HG02981 (cell line): Measurements from ENCODE around the gene CHMP4B.

Source experiments
- ATAC-seq: cut with Tn5 transposase; IDR thresholded peaks from one replicate; pipeline ENCODE4 v1.9.1; 2021; ENCODE audit warnings: mild to moderate bottlenecking, moderate library complexity; ENCODE audit not compliant: unreplicated experiment

The CHMP4B gene

GRCh38 chr20:33817411-33817810 is 6.3 kb downstream of the CHMP4B start:
- ATAC-seq = no peak

- no peak for ATAC-seq
Observed at GRCh38 chr20:33819456-33819855, 8.3 kb downstream of the CHMP4B start.

GRCh38 chr20:33820362-33820761 is 9.2 kb downstream of the CHMP4B start:
- no peak for ATAC-seq

- ATAC-seq = no peak
Observed at GRCh38 chr20:33821270-33821836, 10.2 kb downstream of the CHMP4B start.

- no peak for ATAC-seq
Observed at GRCh38 chr20:33822423-33822822, 11.3 kb downstream of the CHMP4B start.

- no peak for ATAC-seq
Observed at GRCh38 chr20:33822991-33823390, 11.8 kb downstream of the CHMP4B start.

GRCh38 chr20:33824852-33825251 is 13.7 kb downstream of the CHMP4B start:
- no peak for ATAC-seq

- no peak for ATAC-seq
Observed at GRCh38 chr20:33825340-33826269, 14.5 kb downstream of the CHMP4B start.

GRCh38 chr20:33826270-33826897 is 15.2 kb downstream of the CHMP4B start:
- ATAC-seq = no peak

- ATAC-seq = no peak
Observed at GRCh38 chr20:33827109-33827508, 16.0 kb downstream of the CHMP4B start.

GRCh38 chr20:33827634-33828325 is 16.6 kb downstream of the CHMP4B start:
- ATAC-seq = no peak

- ATAC-seq = no peak
Observed at GRCh38 chr20:33828326-33828844, 17.2 kb downstream of the CHMP4B start.

- ATAC-seq = no peak
Observed at GRCh38 chr20:33828967-33829560, 17.9 kb downstream of the CHMP4B start.

GRCh38 chr20:33829636-33830035 is 18.5 kb downstream of the CHMP4B start:
- ATAC-seq = no peak

- ATAC-seq = no peak
Observed at GRCh38 chr20:33830371-33830770, 19.2 kb downstream of the CHMP4B start.

- no peak for ATAC-seq
Observed at GRCh38 chr20:33832103-33832804, 21.1 kb downstream of the CHMP4B start.

GRCh38 chr20:33833333-33833732 is 22.2 kb downstream of the CHMP4B start:
- no peak for ATAC-seq

- ATAC-seq = no peak
Observed at GRCh38 chr20:33835615-33836172, 24.5 kb downstream of the CHMP4B start.

GRCh38 chr20:33836277-33836676 is 25.1 kb downstream of the CHMP4B start:
- ATAC-seq = no peak
